Renal pelvis (tissue), 4 donors: Measurements from ENCODE around the gene JKAMP. TPM values are rescaled to one million over a fixed set of nuclear protein-coding genes. Genes with fewer than 3 reads are reported as not detected.

Source experiments
- DNase-seq: peaks from one replicate; pipeline ENCODE4 v3.0.0-alpha.2; 2013
- polyA plus RNA-seq, 3 donors: library from polyadenylated mRNA; unstranded; fragments of 120-200 nt; gene quantifications; one replicate each; pipeline ENCODE4 v1.2.1, GENCODE V29; 2013; ENCODE audit not compliant: insufficient read length in 3 of 3

The JKAMP gene
- polyA plus RNA-seq, 3 donors = 65.5 to 77.8 (median 74.4) TPM

DNA sequence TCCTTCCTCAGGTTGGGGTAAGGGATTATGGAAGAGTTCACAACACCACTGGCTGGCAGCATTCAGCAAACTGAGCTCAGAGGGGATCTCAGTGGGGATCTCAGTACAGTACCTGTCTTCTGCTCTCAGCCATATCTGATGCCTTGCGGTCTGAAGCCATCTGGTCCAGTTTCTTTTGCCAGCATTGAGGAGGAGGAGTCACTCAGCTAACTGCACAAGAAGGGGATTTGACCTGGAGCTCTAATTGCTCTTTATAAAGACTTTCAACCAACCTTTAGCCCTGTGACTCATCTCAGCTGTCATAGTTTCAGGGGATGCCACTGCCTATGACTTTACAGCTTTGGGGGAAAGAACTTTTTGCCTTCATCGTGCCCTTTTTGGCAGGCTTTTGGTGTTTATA lies 44.9 kb downstream of the JKAMP start:
- DNase-seq = no peak

DNA sequence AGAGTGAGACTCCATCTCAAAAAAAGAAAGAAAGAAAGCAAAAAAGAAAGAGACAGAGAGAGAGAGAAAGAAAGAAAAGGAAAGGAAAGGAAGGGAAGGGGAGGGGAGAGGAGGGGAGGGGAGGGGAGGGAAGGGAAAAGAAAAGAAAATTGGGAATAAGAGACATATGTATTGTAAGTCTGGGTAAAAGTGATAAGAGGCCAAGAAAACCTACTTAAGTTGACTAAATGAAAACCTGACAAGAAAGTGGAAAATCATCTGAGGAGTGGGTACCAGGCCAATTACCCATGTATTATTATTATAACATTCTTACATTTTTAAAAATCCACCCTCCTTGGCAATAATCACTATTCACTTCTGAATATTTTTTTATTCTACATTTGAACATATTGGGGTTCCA lies 46.0 kb downstream of the JKAMP start:
- DNase-seq = no peak

DNA sequence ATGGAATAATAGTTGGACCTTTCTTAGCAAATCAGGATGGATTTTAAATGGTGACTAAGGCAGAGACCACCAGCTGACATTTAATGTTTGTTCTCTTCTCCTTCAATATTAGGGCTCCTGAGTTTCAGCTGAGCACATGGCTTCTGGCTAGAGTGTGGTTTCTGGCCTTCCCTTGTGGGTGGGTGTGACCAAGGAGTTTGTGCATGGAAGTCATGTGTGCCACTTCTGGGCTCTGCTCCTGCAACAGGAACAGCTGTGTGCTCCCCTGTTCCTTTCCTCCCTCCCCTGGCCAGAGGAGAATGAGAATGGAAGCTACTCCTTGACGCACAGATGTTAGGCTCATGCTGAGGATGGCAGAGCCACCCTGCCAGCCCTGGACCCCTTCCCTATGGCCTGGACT lies 48.1 kb downstream of the JKAMP start:
- DNase-seq = no peak

DNA sequence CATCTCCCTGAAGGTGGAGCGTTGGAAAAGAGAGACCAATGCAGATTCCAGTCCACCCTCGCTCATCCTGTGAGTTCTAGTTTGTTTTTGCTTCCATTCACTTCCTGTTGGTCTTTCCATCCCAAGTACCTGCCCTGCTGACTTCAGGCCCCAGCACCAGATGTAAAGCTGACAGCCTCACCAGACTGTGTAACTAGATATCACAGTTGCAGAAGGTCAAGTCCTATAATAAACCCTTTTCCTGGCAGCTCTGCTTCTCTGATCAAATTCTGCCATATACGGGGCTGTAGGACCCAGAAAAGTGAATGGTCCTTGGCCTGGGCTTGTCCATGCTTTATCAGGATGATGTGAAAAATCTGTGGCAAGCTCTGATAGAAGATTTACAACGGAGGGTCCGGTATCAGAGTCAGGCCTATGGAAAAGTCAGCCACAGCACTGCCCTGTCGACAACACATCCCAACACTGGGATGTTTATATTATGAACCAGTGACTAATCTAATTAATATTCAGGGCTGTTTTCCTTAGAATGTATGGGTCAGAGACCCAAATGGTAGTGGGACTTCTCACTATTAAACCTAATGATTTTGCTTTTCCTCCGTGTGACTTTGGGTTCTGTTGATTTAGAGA lies 50.2 kb downstream of the JKAMP start:
- DNase-seq = no peak

DNA sequence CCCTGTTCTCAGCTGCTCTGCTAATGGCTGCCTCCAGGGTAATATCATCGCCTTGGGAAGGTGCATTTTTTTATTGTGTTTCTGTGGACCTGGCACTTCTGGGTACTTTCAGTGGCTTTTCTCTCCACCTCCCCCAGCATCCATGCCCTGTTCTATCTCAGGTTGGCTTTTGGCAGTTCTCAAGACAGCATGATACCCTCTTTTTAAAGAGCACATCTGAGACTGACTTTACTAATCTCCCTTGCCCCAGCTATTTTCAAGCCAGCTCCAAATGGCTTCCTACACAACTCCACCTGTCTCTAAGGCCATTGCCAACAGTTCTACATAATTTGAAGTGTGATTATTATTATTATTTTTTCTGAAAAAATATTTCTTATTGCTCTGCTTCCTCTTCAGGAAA lies 53.2 kb downstream of the JKAMP start:
- no peak for DNase-seq

DNA sequence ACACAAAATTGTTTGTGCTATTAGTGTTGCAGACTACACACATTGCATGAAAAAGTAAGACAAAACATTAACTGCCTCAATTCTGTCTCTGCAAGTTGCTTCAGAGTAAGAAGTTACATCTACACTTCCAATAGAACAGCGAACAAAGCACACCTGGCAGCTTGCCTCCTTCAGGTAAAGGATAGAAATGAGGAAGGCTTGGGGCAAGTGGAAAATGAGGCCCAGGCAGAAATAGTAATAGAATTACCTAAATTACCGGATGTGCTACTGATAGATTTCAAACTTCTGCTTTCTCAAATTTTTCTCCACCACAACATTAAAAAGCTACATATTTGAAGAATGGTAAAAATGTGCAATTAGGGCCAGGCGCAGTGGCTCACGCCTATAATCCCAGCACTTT lies 54.6 kb downstream of the JKAMP start:
- DNase-seq = no peak

DNA sequence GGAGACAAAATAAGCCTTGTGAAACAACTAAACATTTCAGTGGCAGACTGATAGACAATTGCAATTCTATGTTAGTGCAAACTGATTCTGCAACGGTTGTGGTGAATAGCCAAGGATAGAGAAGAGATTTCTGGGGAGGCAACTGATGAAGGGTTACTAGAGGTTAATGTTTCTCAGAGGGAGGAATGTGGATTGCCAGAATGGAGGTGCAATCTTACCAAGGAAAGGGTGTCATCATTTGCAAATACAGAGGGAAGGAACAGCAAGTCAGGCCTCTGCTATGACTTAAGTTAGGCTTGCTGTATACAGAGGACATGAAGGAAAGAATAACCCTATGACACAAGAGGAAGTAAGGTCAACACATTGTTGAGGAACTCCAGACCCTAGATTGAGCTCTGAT lies 56.5 kb downstream of the JKAMP start:
- DNase-seq = no peak

DNA sequence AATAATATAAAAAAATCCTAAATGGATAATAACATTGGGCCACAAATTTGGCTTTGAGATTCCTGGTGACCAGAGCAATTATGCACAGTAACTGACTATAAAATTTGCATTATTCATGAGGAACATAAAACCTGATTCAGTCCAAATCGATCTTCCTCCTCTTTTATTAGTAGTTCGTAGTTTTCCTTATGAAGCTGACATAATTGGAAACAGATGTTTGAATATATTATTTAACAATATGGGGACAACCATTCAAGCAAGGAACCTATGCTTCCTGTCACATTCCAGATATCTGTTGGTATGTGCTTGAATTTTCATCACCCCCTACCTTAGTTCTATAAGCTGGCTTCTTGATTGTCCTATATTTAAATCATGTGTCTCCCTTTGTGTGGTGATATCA lies 57.4 kb downstream of the JKAMP start:
- no peak for DNase-seq

DNA sequence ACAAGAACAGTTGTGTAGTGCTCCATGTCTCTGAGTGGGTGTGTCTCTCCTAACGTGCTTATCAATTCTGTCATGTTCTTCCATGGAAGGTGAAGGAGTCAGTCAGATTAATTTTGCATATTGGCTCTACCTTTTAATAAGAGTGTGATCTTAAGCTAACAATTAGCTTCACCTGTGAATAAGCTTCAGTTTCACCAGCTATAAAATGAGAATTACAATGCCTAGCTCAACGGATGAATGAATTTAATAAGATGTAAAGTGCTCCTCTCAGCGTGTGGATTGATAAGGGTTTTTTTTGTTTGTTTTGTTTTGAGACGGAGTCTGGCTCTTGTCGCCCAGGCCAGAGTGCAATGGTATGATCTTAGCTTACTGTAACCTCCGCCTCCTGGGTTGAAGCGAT lies 59.6 kb downstream of the JKAMP start:
- DNase-seq = no peak

DNA sequence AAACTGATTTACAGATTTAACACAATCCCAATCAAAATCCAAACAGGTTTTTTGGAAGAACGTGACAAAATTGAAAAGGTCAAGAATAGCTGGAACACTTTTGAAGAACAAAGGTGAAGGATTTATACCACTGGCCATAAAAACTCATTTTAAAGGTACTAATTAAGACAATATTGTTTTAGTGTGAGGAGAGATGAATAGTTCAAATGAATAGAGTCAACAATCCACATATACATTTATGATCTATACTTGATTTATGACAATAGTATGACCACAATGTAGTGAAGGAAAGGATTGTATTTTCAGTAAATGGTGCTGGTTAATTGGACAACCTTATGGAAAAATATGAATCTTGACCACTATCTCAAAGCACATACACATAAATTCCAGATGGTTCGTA lies 63.0 kb downstream of the JKAMP start:
- DNase-seq = no peak

Other genes with a start within 250 kb of the JKAMP start
- gene GPR135, start 19.1 kb upstream of the JKAMP start, polyA plus RNA-seq = 1 to 10 TPM; 3.2 to 5.9 (median 5.2) TPM
- gene L3HYPDH, start 109 bp upstream of the JKAMP start, polyA plus RNA-seq = 10 to 100 TPM; 34.4 to 57.7 (median 55.4) TPM
- gene CCDC175, start 92.3 kb downstream of the JKAMP start, polyA plus RNA-seq = under 1 TPM; 0.57 to 0.73 (median 0.60) TPM